ENCODE data around the gene ADAP1.

Gene ADAP1

DNA sequence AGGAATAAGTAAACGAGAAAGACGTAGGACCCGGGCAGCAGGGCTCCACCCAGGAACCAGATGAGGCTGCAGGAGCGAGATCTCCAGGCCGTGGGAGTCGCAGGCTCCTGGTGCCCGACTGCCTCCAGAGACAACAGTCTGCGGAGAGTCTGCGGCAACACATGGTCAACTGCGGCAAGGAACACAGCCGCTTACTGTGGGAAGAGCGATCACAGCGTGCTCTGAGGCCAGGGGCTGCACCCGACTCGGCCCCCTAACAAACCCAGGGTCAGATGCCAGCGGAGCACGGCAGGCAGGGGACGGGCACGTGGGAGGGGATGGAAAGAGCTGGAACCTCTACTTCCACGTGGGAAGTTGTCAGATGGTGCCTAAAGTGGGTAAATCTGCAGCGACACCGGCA is 51.5 kb downstream of the ADAP1 start:
- DNase-seq (no peak), ATAC-seq (ENCODE audit: insufficient read depth, low read depth) (no peak)
- H3K79me2 ChIP-seq (ENCODE audit: insufficient read depth, low read length): no peaks in the 10 kb centered on the region
- no peak overlapping the region for H3K9ac ChIP-seq (ENCODE audit: low read depth, low read length)
- H2AFZ ChIP-seq (ENCODE audit: low read depth, low read length): no peak overlapping the region
- H3K9me3 ChIP-seq (ENCODE audit: insufficient read depth, low read length, severe bottlenecking): no peaks in the 10 kb centered on the region
- H3K27ac ChIP-seq (ENCODE audit: low read length): no peak overlapping the region
- peaks cover 11% of the 10 kb centered on the region for H4K20me1 ChIP-seq (ENCODE audit: insufficient read depth, low read length)
- no peak for TF ChIP-seq EZH2 (IDR thresholded peaks at IDR 0.05; ENCODE audit: borderline replicate concordance, low read depth, low read length, severe bottlenecking)
- TF ChIP-seq, protein P1, sequence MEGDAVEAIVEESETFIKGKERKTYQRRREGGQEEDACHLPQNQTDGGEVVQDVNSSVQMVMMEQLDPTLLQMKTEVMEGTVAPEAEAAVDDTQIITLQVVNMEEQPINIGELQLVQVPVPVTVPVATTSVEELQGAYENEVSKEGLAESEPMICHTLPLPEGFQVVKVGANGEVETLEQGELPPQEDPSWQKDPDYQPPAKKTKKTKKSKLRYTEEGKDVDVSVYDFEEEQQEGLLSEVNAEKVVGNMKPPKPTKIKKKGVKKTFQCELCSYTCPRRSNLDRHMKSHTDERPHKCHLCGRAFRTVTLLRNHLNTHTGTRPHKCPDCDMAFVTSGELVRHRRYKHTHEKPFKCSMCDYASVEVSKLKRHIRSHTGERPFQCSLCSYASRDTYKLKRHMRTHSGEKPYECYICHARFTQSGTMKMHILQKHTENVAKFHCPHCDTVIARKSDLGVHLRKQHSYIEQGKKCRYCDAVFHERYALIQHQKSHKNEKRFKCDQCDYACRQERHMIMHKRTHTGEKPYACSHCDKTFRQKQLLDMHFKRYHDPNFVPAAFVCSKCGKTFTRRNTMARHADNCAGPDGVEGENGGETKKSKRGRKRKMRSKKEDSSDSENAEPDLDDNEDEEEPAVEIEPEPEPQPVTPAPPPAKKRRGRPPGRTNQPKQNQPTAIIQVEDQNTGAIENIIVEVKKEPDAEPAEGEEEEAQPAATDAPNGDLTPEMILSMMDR (IDR thresholded peaks at IDR 0.05; ENCODE audit: borderline replicate concordance, extremely low read depth, low read length, poor library complexity, severe bottlenecking): no peak
- no peaks in the 10 kb centered on the region for H3K27me3 ChIP-seq (ENCODE audit: insufficient read depth, low read length, poor library complexity)
- no peaks in the 10 kb centered on the region for H3K4me1 ChIP-seq (ENCODE audit: insufficient read depth, low read length)
- peaks cover 2% of the 10 kb centered on the region; the same call in 1 of the 2 replicates for H3K36me3 ChIP-seq (ENCODE audit: insufficient read depth, low read length)
- no peak overlapping the region for H3K4me3 ChIP-seq (ENCODE audit: low read depth in 1 of 2, low read length in 2 of 2)
- H3K4me2 ChIP-seq (ENCODE audit: insufficient read depth, low read length): no peak overlapping the region

DNA sequence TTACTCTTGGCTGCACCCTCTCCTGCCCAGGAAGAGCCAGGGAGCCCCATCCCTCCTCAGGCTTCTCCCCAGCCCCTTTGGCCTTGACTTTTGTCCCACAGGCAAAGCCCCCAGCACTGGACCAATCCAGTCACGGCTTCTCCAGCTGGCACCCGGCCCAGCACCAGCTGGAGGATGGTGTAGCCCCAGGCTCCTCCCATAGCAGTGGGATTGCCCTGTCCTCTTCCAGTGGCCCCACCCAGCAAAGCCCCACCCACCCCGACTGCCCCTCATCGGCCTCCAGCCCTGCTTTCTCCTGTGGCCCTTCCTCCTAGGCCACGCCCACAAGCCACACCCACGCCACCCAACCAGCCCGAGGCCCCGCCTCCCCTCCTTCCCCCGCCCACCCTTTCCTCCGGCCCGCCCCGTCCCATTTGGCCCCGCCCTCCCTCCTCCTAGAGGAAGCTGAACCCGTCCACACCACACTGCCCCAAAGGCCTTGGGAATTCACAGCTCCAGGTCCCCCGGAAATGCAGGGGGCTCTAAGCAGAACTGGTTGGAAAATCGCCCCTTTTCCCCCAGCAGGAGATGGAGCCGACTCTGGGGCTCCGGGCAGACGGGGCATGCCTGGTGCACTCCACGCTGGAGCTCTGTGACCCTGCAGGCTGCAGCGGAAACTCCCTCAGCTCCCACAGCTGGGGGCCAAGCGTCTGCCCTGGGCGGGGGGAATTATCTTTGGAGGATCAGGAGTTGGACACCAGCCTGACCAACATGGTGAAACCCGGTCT is 52.9 kb downstream of the ADAP1 start:
- no peak overlapping the region for H3K27ac ChIP-seq (ENCODE audit: low read length)
- no peaks in the 10 kb centered on the region for H3K9me3 ChIP-seq (ENCODE audit: insufficient read depth, low read length, severe bottlenecking)
- H3K36me3 ChIP-seq (ENCODE audit: insufficient read depth, low read length): peaks cover 15% of the 10 kb centered on the region
- H3K9ac ChIP-seq (ENCODE audit: low read depth, low read length): no peak overlapping the region
- H4K20me1 ChIP-seq (ENCODE audit: insufficient read depth, low read length): peaks cover 11% of the 10 kb centered on the region
- no peaks in the 10 kb centered on the region for H3K79me2 ChIP-seq (ENCODE audit: insufficient read depth, low read length)
- H3K27me3 ChIP-seq (ENCODE audit: insufficient read depth, low read length, poor library complexity): no peaks in the 10 kb centered on the region
- no peak overlapping the region for H2AFZ ChIP-seq (ENCODE audit: low read depth, low read length)
- TF ChIP-seq, protein P1 (IDR thresholded peaks at IDR 0.05; ENCODE audit: borderline replicate concordance, extremely low read depth, low read length, poor library complexity, severe bottlenecking): no peak
- TF ChIP-seq EZH2 (IDR thresholded peaks at IDR 0.05; ENCODE audit: borderline replicate concordance, low read depth, low read length, severe bottlenecking): no peak
- DNase-seq: peak; percentile 63
- no peaks in the 10 kb centered on the region for H3K4me1 ChIP-seq (ENCODE audit: insufficient read depth, low read length)
- ATAC-seq (ENCODE audit: insufficient read depth, low read depth): peak; percentile 62
- no peak overlapping the region for H3K4me3 ChIP-seq (ENCODE audit: low read depth in 1 of 2, low read length in 2 of 2)
- H3K4me2 ChIP-seq (ENCODE audit: insufficient read depth, low read length): no peak overlapping the region

DNA sequence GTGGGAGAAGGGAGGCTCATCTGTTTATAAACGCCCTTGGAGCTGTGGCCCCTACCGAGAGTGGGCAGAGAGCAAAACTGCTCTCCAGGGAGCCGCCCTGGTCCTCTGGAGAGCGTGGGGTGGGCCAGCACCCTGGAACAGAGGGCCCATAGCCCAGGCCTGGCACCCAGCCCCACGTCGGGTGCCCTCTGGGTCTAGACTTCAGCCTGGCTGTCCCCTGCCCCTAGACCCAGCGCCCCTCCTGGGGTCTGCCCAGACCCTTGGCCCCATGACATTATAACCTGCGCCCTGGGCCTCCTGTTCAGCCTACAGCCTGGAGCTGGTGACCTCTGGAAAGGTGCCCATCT is 53.5 kb downstream of the ADAP1 start:
- no peak overlapping the region for H3K4me2 ChIP-seq (ENCODE audit: insufficient read depth, low read length)
- no peak overlapping the region for H3K4me3 ChIP-seq (ENCODE audit: low read depth in 1 of 2, low read length in 2 of 2)
- no peaks in the 10 kb centered on the region for H3K27me3 ChIP-seq (ENCODE audit: insufficient read depth, low read length, poor library complexity)
- no peak overlapping the region for H3K27ac ChIP-seq (ENCODE audit: low read length)
- TF ChIP-seq EZH2 (IDR thresholded peaks at IDR 0.05; ENCODE audit: borderline replicate concordance, low read depth, low read length, severe bottlenecking): no peak
- TF ChIP-seq, protein P1 (IDR thresholded peaks at IDR 0.05; ENCODE audit: borderline replicate concordance, extremely low read depth, low read length, poor library complexity, severe bottlenecking): no peak
- DNase-seq (no peak), ATAC-seq (ENCODE audit: insufficient read depth, low read depth) (no peak)
- no peak overlapping the region for H2AFZ ChIP-seq (ENCODE audit: low read depth, low read length)
- no peaks in the 10 kb centered on the region for H3K4me1 ChIP-seq (ENCODE audit: insufficient read depth, low read length)
- H3K9ac ChIP-seq (ENCODE audit: low read depth, low read length): no peak overlapping the region
- no peaks in the 10 kb centered on the region for H3K79me2 ChIP-seq (ENCODE audit: insufficient read depth, low read length)
- H3K36me3 ChIP-seq (ENCODE audit: insufficient read depth, low read length): peaks cover 20% of the 10 kb centered on the region
- peaks cover 11% of the 10 kb centered on the region for H4K20me1 ChIP-seq (ENCODE audit: insufficient read depth, low read length)
- H3K9me3 ChIP-seq (ENCODE audit: insufficient read depth, low read length, severe bottlenecking): no peaks in the 10 kb centered on the region

Measured in DND-41 (cell line).